SK-N-SH (cell line): ENCODE data around the gene TNFAIP8L2. TPM values are rescaled to one million over a fixed set of nuclear protein-coding genes. Genes with fewer than 3 reads are reported as not detected.

ENCODE experiments used
- CTCF ChIA-PET: fragments of 300-600, 350-600 bp; formaldehyde crosslinking; extraction: SDS; loops from one replicate; lab custom pipeline; 2021; lab: Yijun Ruan, JAX
- POLR2A ChIA-PET: fragments of 350-600 bp; sonication (Branson Sonifier 250); formaldehyde crosslinking; extraction: SDS; loops from one replicate; lab custom pipeline; 2020; ENCODE audit warnings: antibody characterized with exemption, inconsistent platforms; lab: Yijun Ruan, JAX
- DNase-seq: peaks from one replicate; pipeline ENCODE4 v3.0.0; 2012
- H2AFZ ChIP-seq: fragments of 200-600 bp; sonication (generic); 2 replicates; pipeline ENCODE4 v1.8.1; 2016; ENCODE audit warnings: antibody characterized with exemption, mild to moderate bottlenecking, low read depth
- H3F3A ChIP-seq: fragments of 200-600 bp; sonication (generic); replicated peaks from 2 replicates; pipeline ENCODE3; 2016; ENCODE audit warnings: antibody characterized with exemption, mild to moderate bottlenecking; ENCODE audit not compliant: insufficient read depth
- H3K27ac ChIP-seq, 2 experiments: fragments of 200-500 bp in 1 of 2; fragments of 200-600 bp in 1 of 2; sonication (Bioruptor generic) in 1 of 2; sonication (generic), shearing (Covaris generic) in 1 of 2; 2 replicates each; pipeline versions ENCODE4 v1.5.1 to v1.6.1; 2014 to 2016; ENCODE audit warnings: low read depth in 2 of 2, inconsistent platforms in 1 of 2, low read length in 1 of 2, mild to moderate bottlenecking in 1 of 2, mixed read lengths in 1 of 2
- H3K27me3 ChIP-seq: fragments of 200-600 bp; sonication (generic), shearing (Covaris generic); 2 replicates; pipeline ENCODE4 v1.6.1; 2016; ENCODE audit warnings: mixed run types; ENCODE audit not compliant: insufficient read depth
- H3K36me3 ChIP-seq, 2 experiments: fragments of 200-500 bp in 1 of 2; fragments of 200-600 bp in 1 of 2; sonication (Bioruptor generic) in 1 of 2; sonication (generic) in 1 of 2; replicated peaks in 1 of 2; 2 replicates each; pipeline versions ENCODE3 to v1.5.1; 2014 to 2016; ENCODE audit warnings: low read length in 1 of 2, mild to moderate bottlenecking in 1 of 2; ENCODE audit not compliant: insufficient read depth in 2 of 2, control insufficient read depth in 1 of 2
- H3K4me1 ChIP-seq, 2 experiments: fragments of 200-500 bp in 1 of 2; fragments of 200-600 bp in 1 of 2; sonication (Bioruptor generic) in 1 of 2; sonication (generic), shearing (Covaris generic) in 1 of 2; 2 replicates each; pipeline versions ENCODE4 v1.5.1 to v1.6.1; 2014 to 2016; ENCODE audit warnings: low read depth in 1 of 2, low read length in 1 of 2, mixed run types in 1 of 2; ENCODE audit not compliant: insufficient read depth in 2 of 2, control insufficient read depth in 1 of 2
- H3K4me2 ChIP-seq: fragments of 200-600 bp; sonication (generic), shearing (Covaris generic); 2 replicates; pipeline ENCODE4 v1.6.1; 2017; ENCODE audit warnings: mixed run types
- H3K4me3 ChIP-seq, 2 experiments: fragments of 200-500 bp in 1 of 2; fragments of 200-600 bp in 1 of 2; sonication (Bioruptor generic) in 1 of 2; sonication (generic), shearing (Covaris generic) in 1 of 2; 2 replicates each; pipeline versions ENCODE4 v1.5.1 to v1.8.1; 2014 to 2016; ENCODE audit warnings: low read depth in 2 of 2, inconsistent platforms in 1 of 2, low read length in 1 of 2, mild to moderate bottlenecking in 1 of 2, mixed read lengths in 1 of 2, moderate library complexity in 1 of 2
- H3K79me2 ChIP-seq: fragments of 200-600 bp; sonication (generic); 2 replicates; pipeline ENCODE4 v1.8.1; 2017; ENCODE audit warnings: mild to moderate bottlenecking; ENCODE audit not compliant: insufficient read depth
- H3K9ac ChIP-seq: fragments of 200-600 bp; sonication (generic); 2 replicates; pipeline ENCODE4 v1.6.1; 2017; ENCODE audit warnings: mixed run types
- H3K9me2 ChIP-seq: fragments of 200-600 bp; sonication (generic); 2 replicates; pipeline ENCODE4 v1.6.1; 2017; ENCODE audit warnings: mixed run types
- H3K9me3 ChIP-seq: fragments of 200-600 bp; sonication (generic); 2 replicates; pipeline ENCODE4 v1.6.1; 2017; ENCODE audit warnings: mixed run types, mild to moderate bottlenecking, moderate library complexity
- H4K20me1 ChIP-seq: fragments of 200-600 bp; sonication (generic); 2 replicates; pipeline ENCODE4 v1.6.1; 2017; ENCODE audit warnings: mild to moderate bottlenecking, mixed run types; ENCODE audit not compliant: insufficient read depth
- ELF1 ChIP-seq: IDR thresholded peaks from 2 replicates; pipeline ENCODE4 v1.4.0; 2012
- EP300 ChIP-seq, 2 experiments: IDR thresholded peaks; 2 replicates each; pipeline versions ENCODE4 v1.4.0 to v1.6.1; 2012; ENCODE audit warnings: borderline replicate concordance in 1 of 2, low read depth in 1 of 2, low read length in 1 of 2
- FOSL2 ChIP-seq: IDR thresholded peaks from 2 replicates; pipeline ENCODE4 v1.4.0; 2012; ENCODE audit warnings: low read depth, mild to moderate bottlenecking, moderate library complexity, borderline replicate concordance
- FOXJ3 ChIP-seq: sonication (generic); formaldehyde crosslinking; IDR thresholded peaks from 2 replicates; pipeline ENCODE4 v1.5.1; 2020; ENCODE audit warnings: mild to moderate bottlenecking, missing genetic modification reagents
- GABPA ChIP-seq: IDR thresholded peaks from 2 replicates; pipeline ENCODE4 v1.4.0; 2012; ENCODE audit warnings: low read depth, mild to moderate bottlenecking
- GATA2 ChIP-seq: sonication (generic); formaldehyde crosslinking; IDR thresholded peaks from 2 replicates; pipeline ENCODE4 v1.5.0; 2020; ENCODE audit warnings: mild to moderate bottlenecking, missing genetic modification reagents
- MEF2A ChIP-seq: IDR thresholded peaks from 2 replicates; pipeline ENCODE4 v1.4.0; 2012; ENCODE audit warnings: low read depth, borderline replicate concordance
- NRF1 ChIP-seq: IDR thresholded peaks from 2 replicates; pipeline ENCODE4 v1.6.1; 2012; ENCODE audit warnings: low read depth, mild to moderate bottlenecking, low read length
- PBX3 ChIP-seq: IDR thresholded peaks from 2 replicates; pipeline ENCODE4; 2012
- RCOR1 ChIP-seq: fragments of 150-350 bp; IDR thresholded peaks from 2 replicates; pipeline ENCODE4 v1.6.1; 2017; ENCODE audit warnings: antibody characterized with exemption, low read length
- REST ChIP-seq: IDR thresholded peaks from 2 replicates; pipeline ENCODE4 v1.6.1; 2012; ENCODE audit warnings: mild to moderate bottlenecking, low read depth, low read length, moderate library complexity
- TCF12 ChIP-seq: IDR thresholded peaks from 2 replicates; pipeline ENCODE4 v1.4.0; 2012
- TEAD4 ChIP-seq: IDR thresholded peaks from 2 replicates; pipeline ENCODE4 v1.4.0; 2012; ENCODE audit warnings: mild to moderate bottlenecking, borderline replicate concordance; ENCODE audit not compliant: insufficient read depth
- USF2 ChIP-seq: fragments of 150-350 bp; IDR thresholded peaks from 2 replicates; pipeline ENCODE4 v1.6.1; 2017; ENCODE audit warnings: antibody characterized with exemption, low read length, low read depth, borderline replicate concordance
- YY1 ChIP-seq: IDR thresholded peaks from 2 replicates; pipeline ENCODE4 v1.4.0; 2012; ENCODE audit warnings: low read depth, mild to moderate bottlenecking
- WGBS: methylation state at CpG from one replicate; pipeline ENCODE4 v1.1.6; 2017; ENCODE audit warnings: low lambda C conversion rate; 5-methylcytosine and 5-hydroxymethylcytosine counted together
- polyA plus RNA-seq, 3 experiments: library from polyadenylated mRNA; depleted of rRNA; stranded (reverse); fragments of >200 nt; gene quantifications; 2 replicates each; pipeline ENCODE4 v1.2.3, GENCODE V29; 2012
- TF ChIP-seq, protein P1 (sequence below): IDR thresholded peaks from 2 replicates; pipeline ENCODE4 v1.4.0; 2012; ENCODE audit warnings: low read depth, borderline replicate concordance
- TF ChIP-seq, protein P2 (sequence below): fragments of 150-350 bp; IDR thresholded peaks from 2 replicates; pipeline ENCODE4 v1.6.1; 2016; ENCODE audit warnings: mild to moderate bottlenecking, low read depth, low read length

The TNFAIP8L2 gene
- polyA plus RNA-seq, 1 of the 3 experiments (the other 2 are of a cell fraction) = not detected

DNA sequence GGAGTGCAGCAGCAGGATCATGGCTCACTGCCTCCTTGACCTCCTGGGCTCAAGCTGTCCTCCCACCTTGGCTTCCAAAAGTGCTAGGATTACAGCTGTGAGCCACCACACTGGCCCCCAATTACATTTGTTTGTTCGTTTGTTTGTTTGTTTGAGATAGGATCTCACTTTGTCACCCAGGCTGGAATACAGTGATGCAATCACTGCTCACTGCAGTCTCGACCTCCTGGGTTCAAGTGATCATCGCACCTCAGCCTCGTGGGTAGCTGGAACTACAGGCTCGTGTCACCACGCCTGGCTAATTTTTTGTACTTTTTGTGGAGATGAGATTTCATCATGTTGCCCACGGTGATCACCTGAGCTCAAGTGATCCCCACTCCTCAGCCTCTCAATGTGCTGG lies 35.6 kb downstream of the TNFAIP8L2 start:
- Histone ChIP-seq H3K9me2 (no peaks in the 10 kb centered on the region), H3K9ac (no peak overlapping the region), H3F3A (peaks cover 31% of the 10 kb centered on the region), H3K4me3 (no peak overlapping the region), H4K20me1 (no peaks in the 10 kb centered on the region), H3K9me3 (no peaks in the 10 kb centered on the region), H3K79me2 (peaks cover 27% of the 10 kb centered on the region), H3K4me1 (peaks cover 0 to 9% of the 10 kb centered on the region in 2 experiments; a peak in 1 of 4 replicates), H3K4me2 (no peak overlapping the region), H3K36me3 (no peaks in the 10 kb centered on the region), H3K27ac (no peak overlapping the region), H3K27me3 (no peaks in the 10 kb centered on the region), H2AFZ (no peak overlapping the region)
- no peak for DNase-seq
- 76% methylated on average over 7 of the region's 7 CpGs for whole genome bisulfite sequencing
- TF ChIP-seq GATA2 (CRISPR knock-in tag) = no peak
- TF ChIP-seq YY1 = no peak
- no peak for TF ChIP-seq TEAD4
- TF ChIP-seq MEF2A = no peak
- TF ChIP-seq GABPA = no peak
- TF ChIP-seq NRF1 = no peak
- TF ChIP-seq, protein P1, sequence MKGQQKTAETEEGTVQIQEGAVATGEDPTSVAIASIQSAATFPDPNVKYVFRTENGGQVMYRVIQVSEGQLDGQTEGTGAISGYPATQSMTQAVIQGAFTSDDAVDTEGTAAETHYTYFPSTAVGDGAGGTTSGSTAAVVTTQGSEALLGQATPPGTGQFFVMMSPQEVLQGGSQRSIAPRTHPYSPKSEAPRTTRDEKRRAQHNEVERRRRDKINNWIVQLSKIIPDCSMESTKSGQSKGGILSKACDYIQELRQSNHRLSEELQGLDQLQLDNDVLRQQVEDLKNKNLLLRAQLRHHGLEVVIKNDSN = no peak
- TF ChIP-seq, protein P2, sequence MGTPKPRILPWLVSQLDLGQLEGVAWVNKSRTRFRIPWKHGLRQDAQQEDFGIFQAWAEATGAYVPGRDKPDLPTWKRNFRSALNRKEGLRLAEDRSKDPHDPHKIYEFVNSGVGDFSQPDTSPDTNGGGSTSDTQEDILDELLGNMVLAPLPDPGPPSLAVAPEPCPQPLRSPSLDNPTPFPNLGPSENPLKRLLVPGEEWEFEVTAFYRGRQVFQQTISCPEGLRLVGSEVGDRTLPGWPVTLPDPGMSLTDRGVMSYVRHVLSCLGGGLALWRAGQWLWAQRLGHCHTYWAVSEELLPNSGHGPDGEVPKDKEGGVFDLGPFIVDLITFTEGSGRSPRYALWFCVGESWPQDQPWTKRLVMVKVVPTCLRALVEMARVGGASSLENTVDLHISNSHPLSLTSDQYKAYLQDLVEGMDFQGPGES = no peak
- no peak for TF ChIP-seq FOXJ3 (CRISPR knock-in tag)
- no peak for TF ChIP-seq USF2
- CTCF ChIA-PET = interaction anchor here (1.9 kb wide), 1 partner anchor 60 kb away, joined by 8 read pairs; no protein-coding TSS in a partner anchor
- POLR2A ChIA-PET = interaction anchor here (1.0 kb wide), 1 partner anchor 62 kb away, joined by 4 read pairs; the partner anchor contains the start of gene PSMD4

- ChIA-PET CTCF (interaction anchor here (1.9 kb wide), 1 partner anchor 59 kb away, joined by 8 read pairs; no protein-coding TSS in a partner anchor), POLR2A (no interaction called here)
- Histone ChIP-seq H2AFZ (no peak overlapping the region), H3F3A (peaks cover 31% of the 10 kb centered on the region), H3K4me3 (no peak overlapping the region), H3K9me2 (no peaks in the 10 kb centered on the region), H3K9ac (no peak overlapping the region), H3K4me2 (no peak overlapping the region), H3K27ac (no peak overlapping the region), H3K27me3 (no peaks in the 10 kb centered on the region), H3K79me2 (peaks cover 15% of the 10 kb centered on the region), H4K20me1 (no peaks in the 10 kb centered on the region), H3K4me1 (peaks cover 0 to 14% of the 10 kb centered on the region in 2 experiments; a peak in 2 of 4 replicates), H3K36me3 (no peaks in the 10 kb centered on the region), H3K9me3 (no peaks in the 10 kb centered on the region)
- TF ChIP-seq EP300 (IDR thresholded peaks at IDR 0.05; ENCODE audit: borderline replicate concordance in 1 of 2, low read depth in 1 of 2, low read length in 1 of 2) (no peak), NRF1 (no peak), RCOR1 (no peak), TCF12 (no peak), GABPA (no peak), REST (no peak), TEAD4 (no peak), ELF1 (no peak), FOSL2 (no peak), PBX3 (no peak)
- TF ChIP-seq, protein P1 = no peak
- 70% methylated on average over 6 of the region's 6 CpGs for WGBS
- DNase-seq = no peak
Observed at GRCh38 chr1:151193304-151193703, 36.9 kb downstream of the TNFAIP8L2 start.
